HepG2 (cell line): ENCODE measurements around the gene MTCH2.

Source experiments
- ATF3 ChIP-seq: sonication (generic); formaldehyde crosslinking; IDR thresholded peaks from 2 replicates; pipeline ENCODE4 v1.4.0; 2020; ENCODE audit warnings: missing genetic modification reagents
- CTCF ChIP-seq: sonication (generic); formaldehyde crosslinking; IDR thresholded peaks from 2 replicates; pipeline ENCODE4 v1.5.0; 2020; ENCODE audit warnings: mild to moderate bottlenecking, missing genetic modification reagents, moderate library complexity
- HOXA9 ChIP-seq: sonication (generic); formaldehyde crosslinking; IDR thresholded peaks from 2 replicates; pipeline ENCODE4 v1.8.1; 2022; ENCODE audit warnings: missing genetic modification reagents, mild to moderate bottlenecking, moderate library complexity, borderline replicate concordance
- RXRA ChIP-seq: sonication (generic); formaldehyde crosslinking; IDR thresholded peaks from 2 replicates; pipeline ENCODE4 v1.5.1; 2020; ENCODE audit warnings: missing genetic modification reagents
- SSRP1 ChIP-seq: IDR thresholded peaks from 2 replicates; pipeline ENCODE4 v1.6.1; 2016; ENCODE audit warnings: control low read depth
- ZNF616 ChIP-seq: sonication (generic); formaldehyde crosslinking; IDR thresholded peaks from 2 replicates; pipeline ENCODE4 v1.5.0; 2020; ENCODE audit warnings: low read depth, mild to moderate bottlenecking, missing genetic modification reagents

GRCh38 chr11:47587723-47588326 is 54.5 kb downstream of the MTCH2 start:
- no peak for TF ChIP-seq SSRP1 (CRISPR knock-in tag)
- TF ChIP-seq ATF3 (CRISPR knock-in tag) = no peak
- TF ChIP-seq CTCF (CRISPR knock-in tag) = no peak
- TF ChIP-seq HOXA9 (CRISPR knock-in tag) = no peak
- 0 out of 2 replicates have a peak, but pooled peaks have one; percentile 41 for TF ChIP-seq ZNF616 (CRISPR knock-in tag)
- no peak; the same call in 1 of the 2 replicates for TF ChIP-seq RXRA (CRISPR knock-in tag)
